GM12872 (cell line): ENCODE data around the gene CACNA2D1.

Experiments
- TF ChIP-seq, protein P1 (sequence below): IDR thresholded peaks from 3 replicates; pipeline ENCODE4 v1.5.1; 2011; ENCODE audit warnings: low read depth, mild to moderate bottlenecking, low read length, moderate library complexity; ENCODE audit not compliant: insufficient read depth

CACNA2D1 gene

GRCh38 chr7:82275342-82275741 lies 168.2 kb downstream of the CACNA2D1 start:
- TF ChIP-seq, protein P1, sequence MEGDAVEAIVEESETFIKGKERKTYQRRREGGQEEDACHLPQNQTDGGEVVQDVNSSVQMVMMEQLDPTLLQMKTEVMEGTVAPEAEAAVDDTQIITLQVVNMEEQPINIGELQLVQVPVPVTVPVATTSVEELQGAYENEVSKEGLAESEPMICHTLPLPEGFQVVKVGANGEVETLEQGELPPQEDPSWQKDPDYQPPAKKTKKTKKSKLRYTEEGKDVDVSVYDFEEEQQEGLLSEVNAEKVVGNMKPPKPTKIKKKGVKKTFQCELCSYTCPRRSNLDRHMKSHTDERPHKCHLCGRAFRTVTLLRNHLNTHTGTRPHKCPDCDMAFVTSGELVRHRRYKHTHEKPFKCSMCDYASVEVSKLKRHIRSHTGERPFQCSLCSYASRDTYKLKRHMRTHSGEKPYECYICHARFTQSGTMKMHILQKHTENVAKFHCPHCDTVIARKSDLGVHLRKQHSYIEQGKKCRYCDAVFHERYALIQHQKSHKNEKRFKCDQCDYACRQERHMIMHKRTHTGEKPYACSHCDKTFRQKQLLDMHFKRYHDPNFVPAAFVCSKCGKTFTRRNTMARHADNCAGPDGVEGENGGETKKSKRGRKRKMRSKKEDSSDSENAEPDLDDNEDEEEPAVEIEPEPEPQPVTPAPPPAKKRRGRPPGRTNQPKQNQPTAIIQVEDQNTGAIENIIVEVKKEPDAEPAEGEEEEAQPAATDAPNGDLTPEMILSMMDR: no peak

DNA sequence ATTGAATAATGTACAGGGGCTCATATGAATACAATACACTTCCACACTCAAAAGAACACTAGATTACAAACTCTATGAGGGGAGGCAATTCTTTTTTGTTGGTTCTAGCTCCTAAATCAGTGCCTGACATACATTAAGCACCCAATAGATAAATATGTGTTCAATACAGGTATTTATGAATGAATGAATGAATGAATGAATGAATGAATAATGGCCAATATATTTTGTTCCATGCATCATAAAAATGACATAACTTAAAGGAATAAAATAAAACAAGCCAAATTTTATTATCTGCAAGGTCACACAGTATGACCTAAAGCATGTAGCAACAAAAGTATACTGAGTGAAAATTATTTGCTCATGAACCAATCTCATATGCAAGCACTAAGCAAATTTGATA lies 168.9 kb downstream of the CACNA2D1 start:
- TF ChIP-seq, protein P1: no peak

GRCh38 chr7:82273886-82274285 lies 169.7 kb downstream of the CACNA2D1 start:
- TF ChIP-seq, protein P1: no peak

GRCh38 chr7:82270870-82271269 lies 172.7 kb downstream of the CACNA2D1 start:
- TF ChIP-seq, protein P1: no peak

GRCh38 chr7:82268632-82269031 lies 174.9 kb downstream of the CACNA2D1 start:
- TF ChIP-seq, protein P1: no peak

DNA sequence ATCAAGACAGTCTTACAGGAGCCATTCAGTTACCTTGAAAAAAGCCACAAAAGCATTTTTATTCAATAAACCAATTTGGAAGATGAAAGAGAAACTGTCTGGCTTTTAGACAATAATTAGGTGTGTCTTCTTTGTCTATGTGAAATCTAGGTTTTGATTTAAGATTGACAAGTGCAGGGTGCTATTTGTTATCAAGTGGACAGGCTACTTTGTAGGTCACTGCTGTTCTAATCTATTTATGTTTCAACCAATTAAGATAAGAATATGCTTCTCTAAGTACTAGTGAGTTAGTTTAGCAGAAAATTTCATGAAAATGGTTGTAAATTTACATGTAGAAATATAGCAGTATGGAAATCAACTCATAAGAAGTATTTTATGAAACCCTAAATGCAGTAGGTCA lies 177.5 kb downstream of the CACNA2D1 start:
- TF ChIP-seq, protein P1: no peak

DNA sequence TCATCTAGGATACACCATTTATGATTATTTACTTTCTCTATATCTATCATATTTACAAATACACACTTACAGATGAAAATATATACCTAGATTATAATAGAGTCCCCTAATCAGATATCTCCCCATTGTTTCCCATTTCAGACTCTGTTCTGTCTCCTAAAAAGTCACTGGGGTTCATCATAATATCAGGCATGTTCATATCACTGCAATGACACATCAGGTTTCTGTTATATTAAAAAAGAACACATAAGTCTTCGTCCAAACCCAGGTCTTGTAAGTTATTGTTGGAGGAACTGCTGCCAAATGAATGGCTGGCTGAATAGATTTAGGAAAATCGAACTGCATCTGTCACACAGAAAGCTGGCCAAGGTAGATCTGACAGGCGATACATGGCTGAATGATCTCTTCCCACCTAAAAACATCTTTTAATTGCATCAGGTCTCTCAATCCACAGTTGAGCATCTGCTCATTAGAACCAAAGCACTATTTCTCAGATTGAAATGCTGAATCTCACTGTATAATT lies 178.7 kb downstream of the CACNA2D1 start:
- TF ChIP-seq, protein P1: no peak
